Esophagus squamous epithelium (tissue), 4 donors: ENCODE results near the gene MYO1D.
"Not testable (repeated sequence)": the region's sequence is repeated elsewhere in the genome, so short reads cannot be mapped to it uniquely, and the experiment has no call there.

ENCODE experiments used
- CTCF ChIP-seq, 6 experiments: fragments of 450-650 bp in 4 of 6; fragments of 200-600 bp in 2 of 6; sonication (generic) in 2 of 6; IDR thresholded peaks; one replicate each; pipeline ENCODE4 v1.5.1; 2016 to 2019; ENCODE audit warnings: antibody characterized with exemption in 6 of 6, mild to moderate bottlenecking in 4 of 6, moderate library complexity in 4 of 6
- POLR2A ChIP-seq, 4 donors: fragments of 450-650 bp; IDR thresholded peaks; one replicate each; pipeline ENCODE4 v1.6.1; 2017; ENCODE audit warnings: antibody characterized with exemption in 4 of 4, mild to moderate bottlenecking in 4 of 4, moderate library complexity in 3 of 4

- not testable (repeated sequence) for TF ChIP-seq CTCF, POLR2A (IDR thresholded peaks at IDR 0.05)
Measured at GRCh38 chr17:32739151-32739550, 137.8 kb downstream of the MYO1D start.
